ENCODE results near the gene HES4. TPM values are rescaled to one million over a fixed set of nuclear protein-coding genes. Genes with fewer than 3 reads are reported as not detected.

HES4 gene
- total and polyA plus RNA-seq, 2 of the 13 experiments (the other 11 are each of a cell fraction or from before 2014, with no cell fraction given) = 8.8 to 10.6 TPM

GRCh38 chr1:1013105-1013921, 13.4 kb upstream of the HES4 start, which contains the start of gene ISG15 (continued):
- TF ChIP-seq ZNF589 (CRISPR knock-in tag; conservative IDR thresholded peaks at IDR 0.05) (no peak), SMAD9 (CRISPR knock-in tag; IDR thresholded peaks at IDR 0.05) (no peak), ZNF124 (CRISPR knock-in tag; IDR thresholded peaks at IDR 0.05) (peak; percentile 25; the same call in 1 of the 2 replicates), CHD4 (IDR thresholded peaks at IDR 0.05; ENCODE audit: borderline replicate concordance, low read length) (no peak), MEIS1 (CRISPR knock-in tag; IDR thresholded peaks at IDR 0.05; ENCODE audit: borderline replicate concordance) (peak; percentile 75; the same call in 1 of the 2 replicates), SRF (IDR thresholded peaks at IDR 0.05; ENCODE audit: low read depth, low read length) (peak; percentile 85), ZNF574 (CRISPR knock-in tag; IDR thresholded peaks at IDR 0.05) (peak; percentile 70), ZFP90 (CRISPR knock-in tag; IDR thresholded peaks at IDR 0.05; ENCODE audit: borderline replicate concordance) (0 out of 2 replicates have a peak, but pooled peaks have one; percentile 61), IRF2 (CRISPR knock-in tag; IDR thresholded peaks at IDR 0.05) (peak; percentile 100), ZNF253 (CRISPR knock-in tag; IDR thresholded peaks at IDR 0.05; ENCODE audit: borderline replicate concordance) (peak; percentile 64; the same call in 1 of the 2 replicates), SP5 (CRISPR knock-in tag; IDR thresholded peaks at IDR 0.05; ENCODE audit: borderline replicate concordance, low read depth) (peak; percentile 56), ZNF101 (CRISPR knock-in tag; IDR thresholded peaks at IDR 0.05; ENCODE audit: borderline replicate concordance, low read depth) (0 out of 2 replicates have a peak, but pooled peaks have one; percentile 58), ZNF747 (CRISPR knock-in tag; IDR thresholded peaks at IDR 0.05; ENCODE audit: borderline replicate concordance) (peak; percentile 55; the same call in 1 of the 2 replicates), ZSCAN25 (CRISPR knock-in tag; IDR thresholded peaks at IDR 0.05) (peak; percentile 47; the same call in 1 of the 2 replicates), ZNF883 (CRISPR knock-in tag; IDR thresholded peaks at IDR 0.05; ENCODE audit: not compliant biosample characterization) (peak; percentile 82), KMT2B (CRISPR knock-in tag; IDR thresholded peaks at IDR 0.05) (peak; percentile 55; the same call in 1 of the 2 replicates), UBTF (CRISPR knock-in tag; IDR thresholded peaks at IDR 0.05) (peak; percentile 75), ZNF274 (CRISPR knock-in tag; IDR thresholded peaks at IDR 0.05) (peak; percentile 42; the same call in 1 of the 2 replicates)
- TF ChIP-seq, protein P1, sequence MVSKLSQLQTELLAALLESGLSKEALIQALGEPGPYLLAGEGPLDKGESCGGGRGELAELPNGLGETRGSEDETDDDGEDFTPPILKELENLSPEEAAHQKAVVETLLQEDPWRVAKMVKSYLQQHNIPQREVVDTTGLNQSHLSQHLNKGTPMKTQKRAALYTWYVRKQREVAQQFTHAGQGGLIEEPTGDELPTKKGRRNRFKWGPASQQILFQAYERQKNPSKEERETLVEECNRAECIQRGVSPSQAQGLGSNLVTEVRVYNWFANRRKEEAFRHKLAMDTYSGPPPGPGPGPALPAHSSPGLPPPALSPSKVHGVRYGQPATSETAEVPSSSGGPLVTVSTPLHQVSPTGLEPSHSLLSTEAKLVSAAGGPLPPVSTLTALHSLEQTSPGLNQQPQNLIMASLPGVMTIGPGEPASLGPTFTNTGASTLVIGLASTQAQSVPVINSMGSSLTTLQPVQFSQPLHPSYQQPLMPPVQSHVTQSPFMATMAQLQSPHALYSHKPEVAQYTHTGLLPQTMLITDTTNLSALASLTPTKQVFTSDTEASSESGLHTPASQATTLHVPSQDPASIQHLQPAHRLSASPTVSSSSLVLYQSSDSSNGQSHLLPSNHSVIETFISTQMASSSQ (IDR thresholded peaks at IDR 0.05; ENCODE audit: low read depth) = no peak
- TF ChIP-seq, protein P1 (CRISPR knock-in tag; IDR thresholded peaks at IDR 0.05; ENCODE audit: borderline replicate concordance) = peak; percentile 24; the same call in 1 of the 2 replicates

All from HepG2 (cell line).